K562 (cell line): ENCODE data around the gene LGALS8. TPM values are rescaled to one million over a fixed set of nuclear protein-coding genes. Genes with fewer than 3 reads are reported as not detected.

Experiments
- CXXC5 ChIP-seq: fragments of 250-450 bp; sonication (Bioruptor Pico); IDR thresholded peaks from 2 replicates; pipeline ENCODE4 v1.8.0; 2022; ENCODE audit warnings: inconsistent platforms, mild to moderate bottlenecking, moderate library complexity
- FIP1L1 ChIP-seq: fragments of 200-400 bp; formaldehyde crosslinking; IDR thresholded peaks from 2 replicates; pipeline ENCODE4 v1.6.1; 2018; ENCODE audit warnings: mild to moderate bottlenecking, low read depth, low read length; ENCODE audit not compliant: poor library complexity, severe bottlenecking
- FOXM1 ChIP-seq, 2 experiments: fragments of 450-650 bp in 1 of 2; sonication (generic) in 1 of 2; formaldehyde crosslinking in 1 of 2; IDR thresholded peaks; 2 replicates each; pipeline versions ENCODE4 v1.6.1 to v1.9.0; 2017 to 2022; ENCODE audit warnings: low read depth in 2 of 2, mild to moderate bottlenecking in 2 of 2, missing genetic modification reagents in 1 of 2, moderate library complexity in 1 of 2
- PCBP2 ChIP-seq: fragments of 200-400 bp; formaldehyde crosslinking; IDR thresholded peaks from 2 replicates; pipeline ENCODE4 v1.6.1; 2018; ENCODE audit warnings: low read length, low read depth, mild to moderate bottlenecking, moderate library complexity; ENCODE audit not compliant: poor library complexity, severe bottlenecking
- SMARCE1 ChIP-seq: fragments of 450-650 bp; IDR thresholded peaks from 2 replicates; pipeline ENCODE4 v1.7.1; 2016; ENCODE audit warnings: mild to moderate bottlenecking
- ZBTB7A ChIP-seq: IDR thresholded peaks from 2 replicates; pipeline ENCODE4 v1.6.1; 2011; ENCODE audit warnings: low read depth, mild to moderate bottlenecking, low read length, moderate library complexity, borderline replicate concordance; ENCODE audit not compliant: control insufficient read depth
- ZNF707 ChIP-seq: fragments of 250-450 bp; sonication (Bioruptor Pico); conservative IDR thresholded peaks from 2 replicates; pipeline ENCODE4 v1.8.0; 2022; ENCODE audit warnings: inconsistent platforms, mild to moderate bottlenecking, moderate library complexity
- polyA plus RNA-seq, 8 experiments: library from polyadenylated mRNA; depleted of rRNA in 4 of 8; stranded (reverse) in 5 of 8; unstranded in 3 of 8; fragments of >200 nt; fragmentation: Nextera tagmentation in 2 of 8; fragmentation: Illumina TruSeq in 1 of 8; extraction: Ambion mirVana in 2 of 8; extraction: Trizol in 1 of 8; gene quantifications; 2 replicates each; pipeline versions ENCODE4 v1.2.1 to v1.2.3, GENCODE V29; 2011 to 2014; ENCODE audit warnings: inconsistent platforms in 1 of 8, missing spikeins in 1 of 8
- total RNA-seq, 7 experiments: library from RNA; depleted of rRNA in 6 of 7; stranded (reverse); fragments of >200 nt in 6 of 7; fragmentation: Illumina TruSeq in 2 of 7; extraction: Trizol in 2 of 7; gene quantifications; 2 replicates each; pipeline versions ENCODE4 v1.2.1 to v1.2.3, GENCODE V29; 2011 to 2021; ENCODE audit warnings: low replicate concordance in 1 of 7
- TF ChIP-seq, protein P1 (sequence below): fragments of 150-350 bp; IDR thresholded peaks from 2 replicates; pipeline ENCODE4 v1.6.1; 2014; ENCODE audit warnings: low read depth, mild to moderate bottlenecking, low read length, borderline replicate concordance
- TF ChIP-seq, protein P2 (sequence below): fragments of 250-450 bp; sonication (Bioruptor Pico); IDR thresholded peaks from 2 replicates; pipeline ENCODE4 v1.4.0; 2020

The LGALS8 gene
- total and polyA plus RNA-seq, 9 of the 15 experiments (the other 6 are each of a cell fraction or from before 2014, with no cell fraction given): 57.4 to 87.7 (median 70.3) TPM

DNA sequence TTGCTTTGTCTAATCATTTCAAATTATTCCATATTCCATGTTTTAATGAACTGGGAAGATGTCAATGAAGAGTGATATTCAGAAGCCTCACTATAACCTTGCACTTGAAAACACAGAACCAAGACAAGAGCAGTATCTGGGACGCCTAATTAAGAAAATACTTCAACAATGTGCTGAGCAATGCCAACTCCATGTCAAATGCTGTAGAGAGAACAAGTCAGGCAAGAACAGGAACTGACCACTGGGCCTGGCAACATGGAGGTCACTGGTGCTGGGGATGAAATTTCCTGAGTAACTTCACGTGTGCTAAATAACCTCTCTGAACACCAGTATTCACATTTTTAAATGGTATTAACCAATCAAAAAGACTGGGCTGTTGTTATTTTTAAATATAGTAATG lies 57.7 kb downstream of the LGALS8 start (continued):
- TF ChIP-seq, protein P1, sequence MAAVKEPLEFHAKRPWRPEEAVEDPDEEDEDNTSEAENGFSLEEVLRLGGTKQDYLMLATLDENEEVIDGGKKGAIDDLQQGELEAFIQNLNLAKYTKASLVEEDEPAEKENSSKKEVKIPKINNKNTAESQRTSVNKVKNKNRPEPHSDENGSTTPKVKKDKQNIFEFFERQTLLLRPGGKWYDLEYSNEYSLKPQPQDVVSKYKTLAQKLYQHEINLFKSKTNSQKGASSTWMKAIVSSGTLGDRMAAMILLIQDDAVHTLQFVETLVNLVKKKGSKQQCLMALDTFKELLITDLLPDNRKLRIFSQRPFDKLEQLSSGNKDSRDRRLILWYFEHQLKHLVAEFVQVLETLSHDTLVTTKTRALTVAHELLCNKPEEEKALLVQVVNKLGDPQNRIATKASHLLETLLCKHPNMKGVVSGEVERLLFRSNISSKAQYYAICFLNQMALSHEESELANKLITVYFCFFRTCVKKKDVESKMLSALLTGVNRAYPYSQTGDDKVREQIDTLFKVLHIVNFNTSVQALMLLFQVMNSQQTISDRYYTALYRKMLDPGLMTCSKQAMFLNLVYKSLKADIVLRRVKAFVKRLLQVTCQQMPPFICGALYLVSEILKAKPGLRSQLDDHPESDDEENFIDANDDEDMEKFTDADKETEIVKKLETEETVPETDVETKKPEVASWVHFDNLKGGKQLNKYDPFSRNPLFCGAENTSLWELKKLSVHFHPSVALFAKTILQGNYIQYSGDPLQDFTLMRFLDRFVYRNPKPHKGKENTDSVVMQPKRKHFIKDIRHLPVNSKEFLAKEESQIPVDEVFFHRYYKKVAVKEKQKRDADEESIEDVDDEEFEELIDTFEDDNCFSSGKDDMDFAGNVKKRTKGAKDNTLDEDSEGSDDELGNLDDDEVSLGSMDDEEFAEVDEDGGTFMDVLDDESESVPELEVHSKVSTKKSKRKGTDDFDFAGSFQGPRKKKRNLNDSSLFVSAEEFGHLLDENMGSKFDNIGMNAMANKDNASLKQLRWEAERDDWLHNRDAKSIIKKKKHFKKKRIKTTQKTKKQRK: no peak
- no peak for TF ChIP-seq PCBP2
- TF ChIP-seq, protein P2, sequence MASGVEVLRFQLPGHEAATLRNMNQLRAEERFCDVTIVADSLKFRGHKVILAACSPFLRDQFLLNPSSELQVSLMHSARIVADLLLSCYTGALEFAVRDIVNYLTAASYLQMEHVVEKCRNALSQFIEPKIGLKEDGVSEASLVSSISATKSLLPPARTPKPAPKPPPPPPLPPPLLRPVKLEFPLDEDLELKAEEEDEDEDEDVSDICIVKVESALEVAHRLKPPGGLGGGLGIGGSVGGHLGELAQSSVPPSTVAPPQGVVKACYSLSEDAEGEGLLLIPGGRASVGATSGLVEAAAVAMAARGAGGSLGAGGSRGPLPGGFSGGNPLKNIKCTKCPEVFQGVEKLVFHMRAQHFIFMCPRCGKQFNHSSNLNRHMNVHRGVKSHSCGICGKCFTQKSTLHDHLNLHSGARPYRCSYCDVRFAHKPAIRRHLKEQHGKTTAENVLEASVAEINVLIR (CRISPR knock-in tag): no peak
- no peak for TF ChIP-seq CXXC5 (CRISPR knock-in tag)
- TF ChIP-seq FOXM1 (IDR thresholded peaks at IDR 0.05; ENCODE audit: low read depth): no peak
- TF ChIP-seq FOXM1 (CRISPR knock-in tag; IDR thresholded peaks at IDR 0.05; ENCODE audit: low read depth): no peak
- TF ChIP-seq SMARCE1: no peak
- TF ChIP-seq ZBTB7A: no peak
- TF ChIP-seq FIP1L1: no peak
- no peak for TF ChIP-seq ZNF707 (CRISPR knock-in tag)
